H9 (cell line): ENCODE measurements around the gene CREB5. TPM values are rescaled to one million over a fixed set of nuclear protein-coding genes. Genes with fewer than 3 reads are reported as not detected.

Experiments used
- DNase-seq: peaks from one replicate; pipeline ENCODE4 v3.0.0-alpha.2; 2017
- H2AFZ ChIP-seq: one replicate; pipeline ENCODE4 v1.6.1; 2013; ENCODE audit warnings: mild to moderate bottlenecking, low read length, control low read depth, moderate library complexity
- H2AK5ac ChIP-seq: 2 replicates; pipeline ENCODE4 v1.6.1; 2013; ENCODE audit warnings: low read length, control low read depth, mixed read lengths; ENCODE audit not compliant: insufficient read length
- H2BK120ac ChIP-seq: one replicate; pipeline ENCODE4 v1.6.1; 2013; ENCODE audit warnings: low read depth, mild to moderate bottlenecking, low read length, control low read depth, inconsistent platforms; ENCODE audit not compliant: poor library complexity, severe bottlenecking
- H2BK12ac ChIP-seq: 2 replicates; pipeline ENCODE4 v1.6.1; 2013; ENCODE audit warnings: low read length, control low read depth, mixed read lengths, low read depth; ENCODE audit not compliant: insufficient read length
- H2BK15ac ChIP-seq: 2 replicates; pipeline ENCODE4 v1.6.1; 2013; ENCODE audit warnings: low read depth, low read length, control low read depth
- H2BK20ac ChIP-seq: one replicate; pipeline ENCODE4 v1.6.1; 2013; ENCODE audit warnings: low read depth, mild to moderate bottlenecking, low read length, control low read depth, inconsistent platforms; ENCODE audit not compliant: poor library complexity, severe bottlenecking
- H2BK5ac ChIP-seq: 2 replicates; pipeline ENCODE4 v1.6.1; 2013; ENCODE audit warnings: low read length, control low read depth, mixed read lengths; ENCODE audit not compliant: insufficient read length
- H3K14ac ChIP-seq: 2 replicates; pipeline ENCODE4 v1.6.1; 2013; ENCODE audit warnings: low read length, control low read depth; ENCODE audit not compliant: insufficient read depth
- H3K18ac ChIP-seq: 2 replicates; pipeline ENCODE4 v1.6.1; 2013; ENCODE audit warnings: low read depth, mild to moderate bottlenecking, mixed read lengths, low read length, control low read depth; ENCODE audit not compliant: insufficient read length
- H3K23ac ChIP-seq: 2 replicates; pipeline ENCODE4 v1.6.1; 2013; ENCODE audit warnings: low read length, control low read depth, mixed read lengths, low read depth; ENCODE audit not compliant: insufficient read length
- H3K23me2 ChIP-seq: 2 replicates; pipeline ENCODE4 v1.6.1; 2013; ENCODE audit warnings: low read depth, mild to moderate bottlenecking, mixed read lengths, low read length, control low read depth; ENCODE audit not compliant: insufficient read length, poor library complexity, severe bottlenecking
- H3K27ac ChIP-seq: 2 replicates; pipeline ENCODE4 v1.5.1; 2013; ENCODE audit warnings: low read length, control low read depth, mixed read lengths, low read depth; ENCODE audit not compliant: insufficient read length
- H3K27me3 ChIP-seq: 2 replicates; pipeline ENCODE4 v1.6.1; 2013; ENCODE audit warnings: low read length, control low read depth, inconsistent platforms; ENCODE audit not compliant: insufficient read depth
- H3K4ac ChIP-seq: 2 replicates; pipeline ENCODE4 v1.6.1; 2013; ENCODE audit warnings: low read depth, mild to moderate bottlenecking, control low read depth, inconsistent platforms, low read length, moderate library complexity
- H3K4me1 ChIP-seq: 2 replicates; pipeline ENCODE4 v1.6.1; 2013; ENCODE audit warnings: low read length, control low read depth, inconsistent platforms; ENCODE audit not compliant: insufficient read depth
- H3K4me2 ChIP-seq: 2 replicates; pipeline ENCODE4 v1.6.1; 2013; ENCODE audit warnings: low read length, control low read depth, mixed read lengths; ENCODE audit not compliant: insufficient read length, insufficient read depth
- H3K56ac ChIP-seq: 2 replicates; pipeline ENCODE4 v1.6.1; 2013; ENCODE audit warnings: low read depth, mild to moderate bottlenecking, mixed read lengths, low read length, control low read depth; ENCODE audit not compliant: insufficient read length
- H3K79me1 ChIP-seq: 2 replicates; pipeline ENCODE4 v1.6.1; 2013; ENCODE audit warnings: low read depth, mild to moderate bottlenecking, moderate library complexity, low read length, control low read depth, inconsistent platforms; ENCODE audit not compliant: insufficient read depth, poor library complexity, severe bottlenecking
- H3K79me2 ChIP-seq: 2 replicates; pipeline ENCODE4 v1.6.1; 2013; ENCODE audit warnings: low read length, control low read depth, inconsistent platforms; ENCODE audit not compliant: insufficient read depth
- H3K9ac ChIP-seq: 2 replicates; pipeline ENCODE4 v1.6.1; 2013; ENCODE audit warnings: low read length, control low read depth, mixed read lengths; ENCODE audit not compliant: insufficient read length; ENCODE audit errors: extremely low read depth
- H3K9me3 ChIP-seq: one replicate; pipeline ENCODE4 v1.6.1; 2013; ENCODE audit warnings: low read depth, low read length, inconsistent platforms; ENCODE audit not compliant: control insufficient read depth
- H3T11ph ChIP-seq: one replicate; pipeline ENCODE4 v1.6.1; 2013; ENCODE audit warnings: mild to moderate bottlenecking, low read length, control low read depth, inconsistent platforms
- H4K20me1 ChIP-seq: one replicate; pipeline ENCODE4 v1.6.1; 2013; ENCODE audit not compliant: control insufficient read depth, insufficient read length, insufficient read depth
- H4K5ac ChIP-seq: 2 replicates; pipeline ENCODE4 v1.6.1; 2013; ENCODE audit warnings: low read depth, mild to moderate bottlenecking, mixed read lengths, low read length, control low read depth; ENCODE audit not compliant: insufficient read length
- H4K8ac ChIP-seq: replicated peaks from 2 replicates; pipeline ENCODE4 v1.6.1; 2013; ENCODE audit warnings: low read length, control low read depth, mixed read lengths, low read depth; ENCODE audit not compliant: insufficient read length
- H4K91ac ChIP-seq: 2 replicates; pipeline ENCODE4 v1.6.1; 2013; ENCODE audit warnings: low read depth, mild to moderate bottlenecking, moderate library complexity, mixed read lengths, low read length, control low read depth; ENCODE audit not compliant: insufficient read length
- H3K27ac Mint-ChIP-seq, 3 experiments: 2 replicates in 2 of 3; 3 replicates in 1 of 3; pipeline ENCODE4 v1.8.0; 2020 to 2021; ENCODE audit warnings: mixed read lengths in 3 of 3, mild to moderate bottlenecking in 1 of 3, moderate library complexity in 1 of 3
- H3K27me3 Mint-ChIP-seq: 2 replicates; pipeline ENCODE4 v1.8.0; 2021; ENCODE audit warnings: low read depth, mild to moderate bottlenecking, moderate library complexity, mixed read lengths
- H3K36me3 Mint-ChIP-seq, 3 experiments: 2 replicates in 2 of 3; 3 replicates in 1 of 3; pipeline ENCODE4 v1.8.0; 2020 to 2021; ENCODE audit warnings: low read depth in 3 of 3, mixed read lengths in 3 of 3; ENCODE audit not compliant: insufficient read depth in 1 of 3
- H3K4me1 Mint-ChIP-seq, 2 experiments: 2 replicates each; pipeline ENCODE4 v1.8.0; 2020; ENCODE audit warnings: mixed read lengths in 2 of 2
- H3K4me3 Mint-ChIP-seq, 2 experiments: 2 replicates in 1 of 2; 3 replicates in 1 of 2; pipeline ENCODE4 v1.8.0; 2020 to 2021; ENCODE audit warnings: mild to moderate bottlenecking in 2 of 2, mixed read lengths in 2 of 2, moderate library complexity in 1 of 2
- H3K9me3 Mint-ChIP-seq, 2 experiments: 2 replicates in 1 of 2; 3 replicates in 1 of 2; pipeline ENCODE4 v1.8.0; 2020; ENCODE audit warnings: mild to moderate bottlenecking in 2 of 2, mixed read lengths in 2 of 2, moderate library complexity in 1 of 2
- WGBS: extraction: QIAGEN DNeasy Blood & Tissue Kit; methylation state at CpG from one replicate; pipeline ENCODE4 v1.1.7; 2013; ENCODE audit warnings: missing lambda C conversion rate, low lambda C conversion rate, mixed read lengths; ENCODE audit not compliant: insufficient read length; ENCODE audit errors: extremely low coverage; 5-methylcytosine and 5-hydroxymethylcytosine counted together
- total RNA-seq: library from RNA; stranded (reverse); gene quantifications from 2 replicates; pipeline ENCODE4 v1.2.1, GENCODE V29; 2021
- TF ChIP-seq, protein P1 (sequence below): fragments of 200-600 bp; sonication (generic); conservative IDR thresholded peaks from 3 replicates; pipeline ENCODE4 v1.8.0; 2021; ENCODE audit warnings: antibody characterized with exemption, mild to moderate bottlenecking

CREB5 gene
- total RNA-seq, 1 experiment from 2014 or later, result 4.0 TPM

GRCh38 chr7:28862595-28863272, 450.4 kb downstream of the CREB5 start:
- TF ChIP-seq, protein P1, sequence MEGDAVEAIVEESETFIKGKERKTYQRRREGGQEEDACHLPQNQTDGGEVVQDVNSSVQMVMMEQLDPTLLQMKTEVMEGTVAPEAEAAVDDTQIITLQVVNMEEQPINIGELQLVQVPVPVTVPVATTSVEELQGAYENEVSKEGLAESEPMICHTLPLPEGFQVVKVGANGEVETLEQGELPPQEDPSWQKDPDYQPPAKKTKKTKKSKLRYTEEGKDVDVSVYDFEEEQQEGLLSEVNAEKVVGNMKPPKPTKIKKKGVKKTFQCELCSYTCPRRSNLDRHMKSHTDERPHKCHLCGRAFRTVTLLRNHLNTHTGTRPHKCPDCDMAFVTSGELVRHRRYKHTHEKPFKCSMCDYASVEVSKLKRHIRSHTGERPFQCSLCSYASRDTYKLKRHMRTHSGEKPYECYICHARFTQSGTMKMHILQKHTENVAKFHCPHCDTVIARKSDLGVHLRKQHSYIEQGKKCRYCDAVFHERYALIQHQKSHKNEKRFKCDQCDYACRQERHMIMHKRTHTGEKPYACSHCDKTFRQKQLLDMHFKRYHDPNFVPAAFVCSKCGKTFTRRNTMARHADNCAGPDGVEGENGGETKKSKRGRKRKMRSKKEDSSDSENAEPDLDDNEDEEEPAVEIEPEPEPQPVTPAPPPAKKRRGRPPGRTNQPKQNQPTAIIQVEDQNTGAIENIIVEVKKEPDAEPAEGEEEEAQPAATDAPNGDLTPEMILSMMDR, result no peak
- no peak overlapping the region for H3K4ac ChIP-seq
- Mint-ChIP-seq H3K27me3 (no peaks in the 10 kb centered on the region; the same call in 1 of the 2 replicates), H3K36me3 (no peaks in the 10 kb centered on the region), H3K4me3 (no peak overlapping the region), H3K4me1 (peaks cover 14 to 17% of the 10 kb centered on the region in 2 experiments), H3K9me3 (no peaks in the 10 kb centered on the region), H3K27ac (no peak overlapping the region)
- H2BK20ac ChIP-seq, result no peak overlapping the region
- H2BK5ac ChIP-seq, result no peak overlapping the region
- no peaks in the 10 kb centered on the region for H3K79me2 ChIP-seq
- no peaks in the 10 kb centered on the region for H3K27me3 ChIP-seq
- H3K56ac ChIP-seq, result no peak overlapping the region
- no peak overlapping the region for H3K23ac ChIP-seq
- H2AFZ ChIP-seq, result no peak overlapping the region
- peaks cover 3% of the 10 kb centered on the region; the same call in 1 of the 2 replicates for H3K4me1 ChIP-seq
- no peaks in the 10 kb centered on the region for H3K9me3 ChIP-seq
- H3K4me2 ChIP-seq, result no peak overlapping the region
- no peak overlapping the region for H3K27ac ChIP-seq
- H3K79me1 ChIP-seq, result no peaks in the 10 kb centered on the region
- no peak overlapping the region for H3T11ph ChIP-seq
- no peak overlapping the region for H4K91ac ChIP-seq
- no peak overlapping the region for H2AK5ac ChIP-seq
- H4K20me1 ChIP-seq, result no peaks in the 10 kb centered on the region
- H4K5ac ChIP-seq, result no peak overlapping the region
- no peak overlapping the region for H2BK15ac ChIP-seq
- no peak overlapping the region for H4K8ac ChIP-seq
- no peaks in the 10 kb centered on the region for H3K23me2 ChIP-seq
- no peak overlapping the region for H3K14ac ChIP-seq
- WGBS, result no CpG with 5 or more reads among the region's 9 CpGs
- no peak overlapping the region for H3K9ac ChIP-seq
- H2BK12ac ChIP-seq, result no peak overlapping the region
- no peak overlapping the region for H2BK120ac ChIP-seq
- no peak for DNase-seq
- no peak overlapping the region for H3K18ac ChIP-seq
